ENCODE results near the gene PSD4. TPM values are rescaled to one million over a fixed set of nuclear protein-coding genes. Genes with fewer than 3 reads are reported as not detected.

Gene PSD4
- total and polyA plus RNA-seq, 2 of the 8 experiments (the other 6 are each of a cell fraction or from before 2014, with no cell fraction given), result 0.53 to 1.2 TPM

DNA sequence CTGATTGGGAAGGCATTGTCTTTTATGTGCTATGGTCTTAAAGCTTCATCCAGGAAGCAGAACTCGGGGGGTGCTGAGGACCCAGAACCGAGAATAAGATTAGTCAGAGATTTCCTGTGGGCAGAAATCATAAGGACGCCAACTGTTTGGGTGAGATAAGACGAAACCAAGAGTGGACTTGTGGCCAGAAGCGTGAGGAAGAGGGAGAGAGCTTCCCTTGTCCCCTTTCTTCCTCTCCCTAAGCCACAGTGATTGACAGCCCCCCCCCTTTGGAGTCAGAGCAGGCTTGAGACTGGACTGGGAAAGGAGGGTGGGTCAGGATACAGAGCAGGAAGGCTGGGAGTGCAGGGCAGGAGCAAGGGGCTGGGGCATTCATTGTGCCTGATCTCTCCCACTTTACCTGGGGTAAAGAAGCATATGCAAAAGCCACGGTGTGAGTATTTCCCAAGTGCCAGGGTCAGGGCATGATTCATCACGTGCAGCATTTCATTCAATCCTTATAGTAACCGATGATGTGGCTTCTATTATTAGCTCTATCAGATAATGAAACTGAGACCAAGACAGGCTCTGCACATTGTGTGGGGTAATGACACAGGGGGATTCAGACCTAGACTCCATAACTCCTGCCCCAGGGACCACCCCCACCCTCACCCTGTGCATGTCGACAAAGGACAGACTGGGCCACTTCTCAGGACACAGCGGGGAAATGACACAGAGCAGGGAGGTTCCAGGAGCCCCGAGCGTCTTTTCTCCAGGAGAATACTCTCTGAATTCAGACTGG is 49.4 kb upstream of the PSD4 start:
- CTCF ChIA-PET (ENCODE audit: partially characterized antibody), result interaction anchor here (1.1 to 1.7 kb wide), 4 partner anchors 8 to 44 kb away, joined by 3 to 9 read pairs (median 3); no protein-coding TSS in a partner anchor
- Histone ChIP-seq H3K4me2 (ENCODE audit: insufficient read depth in 1 of 2, low read depth in 2 of 2, low read length in 2 of 2) (no peak overlapping the region), H3K27me3 (replicated peaks in 1 of 4; ENCODE audit: control insufficient read depth in 3 of 4, extremely low read depth in 1 of 4, insufficient read depth in 3 of 4, low read length in 3 of 4) (no peaks in the 10 kb centered on the region)
- TF ChIP-seq KDM1A (IDR thresholded peaks at IDR 0.05; ENCODE audit: borderline replicate concordance, low read length) (no peak), TAF1 (IDR thresholded peaks at IDR 0.05; ENCODE audit: low read depth, low read length) (no peak), SAP30 (IDR thresholded peaks at IDR 0.05; ENCODE audit: insufficient read depth, insufficient replicate concordance, low read length) (no peak), JUN (IDR thresholded peaks at IDR 0.05; ENCODE audit: low read depth, low read length) (no peak), ASH2L (IDR thresholded peaks at IDR 0.05; ENCODE audit: low read length) (no peak), CBX5 (IDR thresholded peaks at IDR 0.05; ENCODE audit: low read depth, low read length) (no peak), KDM4A (IDR thresholded peaks at IDR 0.05; ENCODE audit: low read depth, low read length, severe bottlenecking) (no peak), KDM5A (IDR thresholded peaks at IDR 0.05; ENCODE audit: low read length) (no peak), EZH2 (IDR thresholded peaks at IDR 0.05; ENCODE audit: low read depth, low read length, severe bottlenecking) (no peak), POLR2A (IDR thresholded peaks at IDR 0.05; ENCODE audit: control extremely low read depth in 1 of 2, low read depth in 2 of 2, low read length in 2 of 2) (no peak), SIX5 (IDR thresholded peaks at IDR 0.05; ENCODE audit: low read depth, low read length) (no peak), RNF2 (IDR thresholded peaks at IDR 0.05; ENCODE audit: borderline replicate concordance, low read depth, low read length, missing control alignments, poor library complexity, severe bottlenecking) (no peak), JUND (IDR thresholded peaks at IDR 0.05; ENCODE audit: low read length) (no peak)

More for the DNA sequence above, 49.4 kb upstream of the PSD4 start:
- Histone ChIP-seq H4K5ac (ENCODE audit: insufficient read length, low read depth, low read length) (no peak overlapping the region), H4K20me1 (replicated peaks in 1 of 2; ENCODE audit: control insufficient read depth in 1 of 2, insufficient read depth in 2 of 2, low read length in 2 of 2) (peaks cover 0 to 2% of the 10 kb centered on the region in 2 experiments), H2BK5ac (ENCODE audit: low read depth, low read length) (no peak overlapping the region), H3K36me3 (ENCODE audit: control insufficient read depth in 2 of 4, insufficient read depth in 4 of 4, low read length in 3 of 4) (no peaks in the 10 kb centered on the region), H3K56ac (replicated peaks; ENCODE audit: insufficient read length, low read depth, low read length) (no peak overlapping the region), H3K4me3 (ENCODE audit: extremely low read depth in 1 of 4, insufficient read depth in 2 of 4, low read depth in 3 of 4, low read length in 4 of 4) (no peak overlapping the region), H3K23ac (ENCODE audit: insufficient read length) (no peak overlapping the region), H3K4ac (replicated peaks; ENCODE audit: insufficient read length, low read depth, low read length) (no peak overlapping the region), H3K14ac (ENCODE audit: insufficient read length) (no peak overlapping the region), H2AK5ac (ENCODE audit: low read depth, low read length) (no peak overlapping the region), H2BK120ac (replicated peaks; ENCODE audit: low read depth, low read length) (no peak overlapping the region), H3K4me1 (replicated peaks in 1 of 4; ENCODE audit: control insufficient read depth in 3 of 4, insufficient read depth in 4 of 4, low read length in 3 of 4) (no peaks in the 10 kb centered on the region), H4K8ac (ENCODE audit: extremely low read depth, insufficient read depth, low read length) (no peak overlapping the region), H2BK12ac (ENCODE audit: low read depth, low read length) (no peak overlapping the region), H3K9ac (replicated peaks in 1 of 4; ENCODE audit: extremely low read depth in 1 of 4, low read depth in 3 of 4, low read length in 3 of 4) (no peak overlapping the region), H3K23me2 (ENCODE audit: low read depth, low read length) (no peaks in the 10 kb centered on the region), H3K18ac (ENCODE audit: extremely low read depth, low read length) (no peak overlapping the region), H3K79me2 (ENCODE audit: control insufficient read depth in 1 of 2, insufficient read depth in 2 of 2, low read length in 2 of 2) (no peaks in the 10 kb centered on the region), H2BK20ac (ENCODE audit: low read length) (no peak overlapping the region), H3K27ac (ENCODE audit: low read depth, low read length) (no peak overlapping the region), H3K79me1 (ENCODE audit: low read depth, low read length) (no peaks in the 10 kb centered on the region), H2AFZ (ENCODE audit: low read length) (no peak overlapping the region), H3K9me3 (ENCODE audit: insufficient read depth in 2 of 2, low read depth in 1 of 2, low read length in 1 of 2) (no peaks in the 10 kb centered on the region), H2BK15ac (ENCODE audit: low read length) (no peak overlapping the region), H4K91ac (replicated peaks; ENCODE audit: insufficient read length, low read length) (no peak overlapping the region)
- FAIRE-seq (no peak), DNase-seq (ENCODE audit: low read depth in 1 of 2, low spot score in 2 of 2) (no peak)
- POLR2A ChIA-PET (ENCODE audit: partially characterized antibody), result no interaction called here
- 84% methylated on average over 12 of the region's 12 CpGs; no CpG with 5 or more reads in 1 of the 2 experiments for WGBS, 2 experiments (ENCODE audit: extremely low coverage in 1 of 2, insufficient coverage in 1 of 2, insufficient read length in 1 of 2, insufficient replicate concordance in 2 of 2, low coverage in 1 of 2, low lambda C conversion rate in 2 of 2, missing lambda C conversion rate in 1 of 2)
